Neural progenitor cell (in vitro differentiated cells): Measurements from ENCODE around the gene SNX8. TPM values are rescaled to one million over a fixed set of nuclear protein-coding genes. Genes with fewer than 3 reads are reported as not detected.
"Not testable (repeated sequence)": the region's sequence is repeated elsewhere in the genome, so short reads cannot be mapped to it uniquely, and the experiment has no call there.

ENCODE experiments used
- DNase-seq: peaks from one replicate; pipeline ENCODE4 v3.0.0-alpha.2; 2016; ENCODE audit warnings: low spot score
- H2AFZ ChIP-seq: fragments of 200-600 bp; sonication (generic); replicated peaks from 2 replicates; pipeline ENCODE4 v1.6.1; 2016; ENCODE audit warnings: antibody characterized with exemption
- H3F3A ChIP-seq: fragments of 200-600 bp; sonication (generic); 2 replicates; pipeline ENCODE4 v1.6.1; 2016; ENCODE audit warnings: antibody characterized with exemption, low read depth
- H3K27ac ChIP-seq: fragments of 200-600 bp; sonication (generic); 2 replicates; pipeline ENCODE4 v1.5.1; 2016; ENCODE audit warnings: mild to moderate bottlenecking
- H3K27me3 ChIP-seq: fragments of 200-600 bp; sonication (generic); 2 replicates; pipeline ENCODE4 v1.6.1; 2016; ENCODE audit warnings: mild to moderate bottlenecking, moderate library complexity
- H3K36me3 ChIP-seq: fragments of 200-600 bp; sonication (generic); 2 replicates; pipeline ENCODE4 v1.5.1; 2016
- H3K4me1 ChIP-seq: fragments of 200-600 bp; sonication (generic); 2 replicates; pipeline ENCODE4 v1.6.1; 2016; ENCODE audit warnings: mixed run types
- H3K4me2 ChIP-seq: fragments of 200-600 bp; sonication (generic); 2 replicates; pipeline ENCODE4 v1.6.1; 2016
- H3K4me3 ChIP-seq: fragments of 200-600 bp; sonication (generic); 2 replicates; pipeline ENCODE4 v1.5.1; 2016
- H3K79me2 ChIP-seq: fragments of 200-600 bp; sonication (generic); 2 replicates; pipeline ENCODE4 v1.6.1; 2016; ENCODE audit warnings: low read depth
- H3K9ac ChIP-seq: fragments of 200-600 bp; sonication (generic); 2 replicates; pipeline ENCODE4 v1.6.1; 2016
- H3K9me3 ChIP-seq: fragments of 200-600 bp; sonication (generic); 2 replicates; pipeline ENCODE4 v1.5.1; 2016; ENCODE audit warnings: low read depth
- H4K20me1 ChIP-seq: fragments of 200-600 bp; sonication (generic); 2 replicates; pipeline ENCODE4 v1.6.1; 2016; ENCODE audit warnings: low read depth
- H3K27ac Mint-ChIP-seq: 3 replicates; pipeline ENCODE4 v1.8.0; 2021; ENCODE audit warnings: mixed read lengths
- H3K27me3 Mint-ChIP-seq: 2 replicates; pipeline ENCODE4 v1.8.0; 2022; ENCODE audit warnings: low read depth, mild to moderate bottlenecking, inconsistent platforms, moderate library complexity, mixed read lengths; ENCODE audit not compliant: insufficient read depth
- H3K36me3 Mint-ChIP-seq: 3 replicates; pipeline ENCODE4 v1.8.0; 2021; ENCODE audit warnings: mixed read lengths
- H3K4me1 Mint-ChIP-seq: 3 replicates; pipeline ENCODE4 v1.8.0; 2021; ENCODE audit warnings: mixed read lengths
- H3K4me3 Mint-ChIP-seq: 3 replicates; pipeline ENCODE4 v1.8.0; 2021; ENCODE audit warnings: mild to moderate bottlenecking, moderate library complexity, mixed read lengths
- H3K9me3 Mint-ChIP-seq: 3 replicates; pipeline ENCODE4 v1.8.0; 2020; ENCODE audit warnings: mixed read lengths
- CTCF ChIP-seq: fragments of 200-600 bp; sonication (generic); IDR thresholded peaks from 2 replicates; pipeline ENCODE4 v1.5.1; 2017; ENCODE audit warnings: antibody characterized with exemption, mild to moderate bottlenecking
- EZH2 ChIP-seq: fragments of 200-600 bp; sonication (generic); IDR thresholded peaks from 2 replicates; pipeline ENCODE4 v1.6.1; 2017; ENCODE audit warnings: antibody characterized with exemption, mild to moderate bottlenecking, moderate library complexity
- EZH2phosphoT487 ChIP-seq: fragments of 200-600 bp; sonication (generic); IDR thresholded peaks from 2 replicates; pipeline ENCODE4 v1.6.1; 2017; ENCODE audit warnings: antibody characterized with exemption
- total RNA-seq: library from RNA; depleted of rRNA; stranded (reverse); fragments of >200 nt; gene quantifications from 2 replicates; pipeline ENCODE4 v1.2.3, GENCODE V29; 2015; ENCODE audit warnings: low replicate concordance

Gene SNX8
- total RNA-seq, 1 donor from 2014 or later, result 3.6 TPM

GRCh38 chr7:2315787-2316186 lies 1.5 kb upstream of the SNX8 start:
- H3K27me3 Mint-ChIP-seq, result peaks cover 4% of the 10 kb centered on the region
- no peak overlapping the region for H3K27ac Mint-ChIP-seq
- Histone ChIP-seq H3K9me3 (no peaks in the 10 kb centered on the region), H2AFZ (no peak overlapping the region), H3F3A (peaks cover 16% of the 10 kb centered on the region), H3K4me3 (no peak overlapping the region), H3K27me3 (no peaks in the 10 kb centered on the region), H3K79me2 (peaks cover 28% of the 10 kb centered on the region), H3K27ac (no peak overlapping the region), H4K20me1 (no peaks in the 10 kb centered on the region), H3K36me3 (no peaks in the 10 kb centered on the region), H3K9ac (no peak overlapping the region), H3K4me2 (no peak overlapping the region), H3K4me1 (no peaks in the 10 kb centered on the region)
- no peaks in the 10 kb centered on the region for H3K9me3 Mint-ChIP-seq
- H3K36me3 Mint-ChIP-seq, result peaks cover 5% of the 10 kb centered on the region
- TF ChIP-seq EZH2, result no peak
- H3K4me3 Mint-ChIP-seq, result no peak overlapping the region
- peaks cover 10% of the 10 kb centered on the region for H3K4me1 Mint-ChIP-seq
- DNase-seq, result no peak

GRCh38 chr7:2314956-2315530 lies 802 bp upstream of the SNX8 start:
- H3K79me2 ChIP-seq, result peaks cover 36% of the 10 kb centered on the region
- H3K9me3 ChIP-seq, H3K9ac ChIP-seq, H3K36me3 Mint-ChIP-seq, H3K27me3 ChIP-seq, H3K27ac ChIP-seq, H3K36me3 ChIP-seq, H2AFZ ChIP-seq, H3K4me3 Mint-ChIP-seq, H3K4me3 ChIP-seq, H3K9me3 Mint-ChIP-seq, DNase-seq, H3K27ac Mint-ChIP-seq, H3K27me3 Mint-ChIP-seq, H3K4me1 ChIP-seq, H4K20me1 ChIP-seq: not testable (repeated sequence)
- H3K4me1 Mint-ChIP-seq, result peaks cover 13% of the 10 kb centered on the region
- H3K4me2 ChIP-seq, result peak overlapping the region; percentile 71
- peaks cover 16% of the 10 kb centered on the region for H3F3A ChIP-seq

GRCh38 chr7:2313450-2314208 lies 612 bp downstream of the SNX8 start:
- DNase-seq, result no peak
- peak overlapping the region; percentile 58 for H3K9ac ChIP-seq
- Mint-ChIP-seq H3K9me3 (no peaks in the 10 kb centered on the region), H3K27me3 (no peaks in the 10 kb centered on the region), H3K4me3 (peak overlapping the region; percentile 93), H3K4me1 (peaks cover 19% of the 10 kb centered on the region), H3K36me3 (peaks cover 5% of the 10 kb centered on the region), H3K27ac (peak overlapping the region; percentile 39)
- peak overlapping the region; percentile 94 for H3K4me2 ChIP-seq
- H3F3A ChIP-seq, result peaks cover 16% of the 10 kb centered on the region
- H3K4me3 ChIP-seq, result peak overlapping the region; percentile 75
- H3K36me3 ChIP-seq, result no peaks in the 10 kb centered on the region
- peaks cover 47% of the 10 kb centered on the region for H3K79me2 ChIP-seq
- H3K9me3 ChIP-seq, result no peaks in the 10 kb centered on the region
- peaks cover 8% of the 10 kb centered on the region for H3K4me1 ChIP-seq
- no peak overlapping the region for H2AFZ ChIP-seq
- H3K27ac ChIP-seq, result no peak overlapping the region
- H4K20me1 ChIP-seq, result no peaks in the 10 kb centered on the region
- no peaks in the 10 kb centered on the region for H3K27me3 ChIP-seq
- no peak for TF ChIP-seq EZH2phosphoT487
- no peak for TF ChIP-seq CTCF
- no peak for TF ChIP-seq EZH2

- Histone ChIP-seq H3K4me2 (no peak overlapping the region), H3K4me3 (no peak overlapping the region), H3K4me1 (peaks cover 8% of the 10 kb centered on the region), H2AFZ (no peak overlapping the region), H4K20me1 (no peaks in the 10 kb centered on the region), H3K9me3 (no peaks in the 10 kb centered on the region), H3K9ac (no peak overlapping the region), H3F3A (peaks cover 16% of the 10 kb centered on the region), H3K27me3 (no peaks in the 10 kb centered on the region), H3K27ac (no peak overlapping the region), H3K36me3 (no peaks in the 10 kb centered on the region), H3K79me2 (peaks cover 59% of the 10 kb centered on the region)
- no peak for DNase-seq
- peak overlapping the region; percentile 82 for H3K4me3 Mint-ChIP-seq
- H3K27me3 Mint-ChIP-seq, result peaks cover 3% of the 10 kb centered on the region
- peaks cover 5% of the 10 kb centered on the region for H3K36me3 Mint-ChIP-seq
- peak overlapping the region; percentile 40 for H3K27ac Mint-ChIP-seq
- peaks cover 19% of the 10 kb centered on the region for H3K4me1 Mint-ChIP-seq
- H3K9me3 Mint-ChIP-seq, result no peaks in the 10 kb centered on the region
- no peak for TF ChIP-seq EZH2phosphoT487
- TF ChIP-seq CTCF, result no peak
- TF ChIP-seq EZH2, result no peak
Measured at GRCh38 chr7:2312267-2312929, 1.8 kb downstream of the SNX8 start.
